Lower lobe of right lung (tissue), 2 donors: ENCODE results near the gene STK33. TPM values are rescaled to one million over a fixed set of nuclear protein-coding genes. Genes with fewer than 3 reads are reported as not detected.

Source experiments
- ATAC-seq, 2 donors: fragments of 200-7000 bp; cut with Tn5 transposase; one replicate each; pipeline ENCODE4 v1.9.1; 2020 to 2022; ENCODE audit warnings: mild to moderate bottlenecking in 2 of 2, moderate library complexity in 2 of 2
- DNase-seq: peaks from one replicate; pipeline ENCODE4 v3.0.0-alpha.2; 2020
- H3K27ac ChIP-seq: fragments of 200-600 bp; one replicate; pipeline ENCODE4 v1.8.0; 2022
- H3K27me3 ChIP-seq: fragments of 200-600 bp; one replicate; pipeline ENCODE4 v1.8.0; 2022; ENCODE audit warnings: low read depth
- H3K36me3 ChIP-seq: fragments of 200-600 bp; one replicate; pipeline ENCODE4 v1.8.0; 2022; ENCODE audit warnings: mild to moderate bottlenecking
- H3K4me1 ChIP-seq: fragments of 200-600 bp; one replicate; pipeline ENCODE4 v1.8.0; 2022
- H3K4me3 ChIP-seq: fragments of 200-600 bp; one replicate; pipeline ENCODE4 v1.8.0; 2022; ENCODE audit warnings: mild to moderate bottlenecking
- H3K9me3 ChIP-seq: fragments of 200-600 bp; one replicate; pipeline ENCODE4 v1.8.0; 2022
- intact Hi-C: fragments of 100-400 bp; cut with DNase I; formaldehyde crosslinking; loops from one replicate; pipeline ENCODE4 v1.11.0; 2022
- total RNA-seq: library from RNA; stranded (reverse); fragmentation: NEBNext Ultra II Directional; extraction: Animal tissue kit (Norgen Biotek cat#: 25700); gene quantifications from one replicate; pipeline ENCODE4 v1.2.1, GENCODE V29; 2021
- TF ChIP-seq, protein P1 (sequence below): fragments of 200-600 bp; IDR thresholded peaks from one replicate; pipeline ENCODE4 v1.8.0; 2022; ENCODE audit warnings: antibody characterized with exemption, mild to moderate bottlenecking
- donor health status: DM: no; HTN: yes; CAD: no; lungs with severe emphysema.

Gene STK33
- total RNA-seq, 1 donor from 2014 or later, result 17.3 TPM

DNA sequence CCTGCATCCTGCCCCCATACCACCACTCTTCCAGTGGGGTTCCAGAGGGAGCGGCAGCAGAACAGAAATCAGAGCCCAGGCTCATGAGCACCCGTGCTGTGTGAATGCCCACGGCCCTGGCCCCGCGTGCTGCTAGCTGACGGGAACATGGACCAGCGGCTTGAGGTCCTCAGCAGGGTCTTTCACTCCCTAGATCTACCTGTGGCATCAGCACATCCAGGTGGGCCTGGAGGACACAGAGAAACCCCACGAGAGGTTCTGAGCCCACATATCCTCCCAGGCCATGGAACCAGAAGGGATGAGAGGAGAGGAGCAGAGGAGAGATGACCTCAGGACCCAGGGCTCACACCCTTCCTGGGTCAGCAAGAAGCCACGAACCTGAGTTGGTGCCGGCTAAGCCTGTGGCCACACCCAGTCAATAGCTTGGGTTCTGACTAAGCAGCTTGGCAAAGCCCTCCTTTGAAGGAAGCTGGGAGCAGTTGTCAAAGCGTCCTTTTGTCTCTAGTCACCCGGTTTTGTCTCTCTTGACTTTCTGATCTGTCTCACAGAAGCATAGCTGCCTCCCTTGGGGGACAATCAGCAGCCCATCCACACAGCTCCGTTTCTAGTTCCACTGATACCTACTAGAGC is 241.0 kb downstream of the STK33 start:
- DNase-seq (no peak), ATAC-seq (no peak)
- no peaks in the 10 kb centered on the region for H3K36me3 ChIP-seq
- intact Hi-C loops, result no loop called here
- H3K27me3 ChIP-seq, result peaks cover 13% of the 10 kb centered on the region
- H3K4me3 ChIP-seq, result no peak overlapping the region
- TF ChIP-seq, protein P1, sequence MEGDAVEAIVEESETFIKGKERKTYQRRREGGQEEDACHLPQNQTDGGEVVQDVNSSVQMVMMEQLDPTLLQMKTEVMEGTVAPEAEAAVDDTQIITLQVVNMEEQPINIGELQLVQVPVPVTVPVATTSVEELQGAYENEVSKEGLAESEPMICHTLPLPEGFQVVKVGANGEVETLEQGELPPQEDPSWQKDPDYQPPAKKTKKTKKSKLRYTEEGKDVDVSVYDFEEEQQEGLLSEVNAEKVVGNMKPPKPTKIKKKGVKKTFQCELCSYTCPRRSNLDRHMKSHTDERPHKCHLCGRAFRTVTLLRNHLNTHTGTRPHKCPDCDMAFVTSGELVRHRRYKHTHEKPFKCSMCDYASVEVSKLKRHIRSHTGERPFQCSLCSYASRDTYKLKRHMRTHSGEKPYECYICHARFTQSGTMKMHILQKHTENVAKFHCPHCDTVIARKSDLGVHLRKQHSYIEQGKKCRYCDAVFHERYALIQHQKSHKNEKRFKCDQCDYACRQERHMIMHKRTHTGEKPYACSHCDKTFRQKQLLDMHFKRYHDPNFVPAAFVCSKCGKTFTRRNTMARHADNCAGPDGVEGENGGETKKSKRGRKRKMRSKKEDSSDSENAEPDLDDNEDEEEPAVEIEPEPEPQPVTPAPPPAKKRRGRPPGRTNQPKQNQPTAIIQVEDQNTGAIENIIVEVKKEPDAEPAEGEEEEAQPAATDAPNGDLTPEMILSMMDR, result no peak
- H3K27ac ChIP-seq, result no peak overlapping the region
- H3K4me1 ChIP-seq, result peaks cover 5% of the 10 kb centered on the region
- no peaks in the 10 kb centered on the region for H3K9me3 ChIP-seq

DNA sequence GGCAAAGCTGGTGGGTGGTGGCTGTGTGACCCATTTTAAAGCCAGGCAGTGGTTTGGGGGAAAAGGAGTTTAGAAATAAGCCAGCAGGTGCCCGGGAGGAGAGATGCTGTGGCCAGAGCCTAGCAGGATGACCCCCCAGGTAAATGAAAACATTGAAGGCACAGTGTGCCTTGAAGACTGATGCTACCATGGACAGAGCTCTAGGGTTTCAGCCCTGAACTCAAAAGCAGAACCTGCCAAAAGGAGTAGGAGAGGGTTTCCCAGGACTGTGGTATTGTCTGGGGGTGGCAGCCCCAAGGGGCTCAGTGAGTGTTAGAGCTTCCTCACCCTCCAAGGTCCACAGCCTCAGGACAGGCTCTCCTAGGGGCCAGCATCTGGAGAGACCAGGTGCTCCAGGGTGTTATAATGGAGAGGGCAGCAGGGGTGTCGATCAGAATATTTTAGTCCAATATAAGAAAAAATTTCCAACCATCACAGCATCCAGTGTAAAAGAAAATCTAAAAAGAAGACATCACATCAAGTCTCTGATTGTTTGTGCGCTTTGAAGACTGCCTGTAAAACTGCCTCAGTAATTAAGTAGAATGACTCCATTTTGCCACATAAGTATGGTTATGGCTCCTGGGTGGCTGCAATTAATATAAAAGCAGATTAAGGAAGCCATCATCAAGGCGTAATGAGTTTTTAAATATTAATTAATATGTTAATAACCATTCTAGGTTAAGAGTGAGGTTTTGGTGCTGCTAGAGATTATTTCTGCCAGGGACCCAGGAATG is 241.7 kb downstream of the STK33 start:
- no peak for ATAC-seq
- Histone ChIP-seq H3K4me1 (peaks cover 2% of the 10 kb centered on the region), H3K27ac (no peak overlapping the region), H3K27me3 (peaks cover 13% of the 10 kb centered on the region), H3K9me3 (no peaks in the 10 kb centered on the region), H3K36me3 (no peaks in the 10 kb centered on the region), H3K4me3 (no peak overlapping the region)
- intact Hi-C loops, result no loop called here
- TF ChIP-seq, protein P1, result no peak
- DNase-seq, result no peak

DNA sequence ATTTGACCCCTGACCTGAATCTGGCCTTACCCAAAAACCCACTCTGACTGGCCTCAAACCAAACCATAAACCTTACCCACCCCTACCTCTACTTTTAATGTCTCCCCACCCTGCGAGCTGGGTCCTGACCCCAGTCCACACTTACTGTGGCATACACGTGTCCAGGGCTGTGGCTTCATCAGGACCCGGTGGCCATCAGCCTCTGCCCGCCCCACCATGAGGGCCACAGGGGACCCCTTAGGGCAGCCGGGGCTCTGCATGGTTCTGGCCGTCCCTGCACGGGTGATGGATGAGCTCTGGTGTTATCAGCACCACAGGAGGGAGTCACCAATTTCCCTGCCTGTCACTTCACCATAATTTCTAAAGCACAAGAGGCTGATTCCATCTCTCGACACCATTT is 242.8 kb downstream of the STK33 start:
- DNase-seq (no peak), ATAC-seq (no peak)
- H3K9me3 ChIP-seq, result no peaks in the 10 kb centered on the region
- no peak overlapping the region for H3K27ac ChIP-seq
- intact Hi-C loops, result no loop called here
- no peaks in the 10 kb centered on the region for H3K36me3 ChIP-seq
- no peaks in the 10 kb centered on the region for H3K4me1 ChIP-seq
- TF ChIP-seq, protein P1, result no peak
- no peak overlapping the region for H3K4me3 ChIP-seq
- peaks cover 9% of the 10 kb centered on the region for H3K27me3 ChIP-seq

DNA sequence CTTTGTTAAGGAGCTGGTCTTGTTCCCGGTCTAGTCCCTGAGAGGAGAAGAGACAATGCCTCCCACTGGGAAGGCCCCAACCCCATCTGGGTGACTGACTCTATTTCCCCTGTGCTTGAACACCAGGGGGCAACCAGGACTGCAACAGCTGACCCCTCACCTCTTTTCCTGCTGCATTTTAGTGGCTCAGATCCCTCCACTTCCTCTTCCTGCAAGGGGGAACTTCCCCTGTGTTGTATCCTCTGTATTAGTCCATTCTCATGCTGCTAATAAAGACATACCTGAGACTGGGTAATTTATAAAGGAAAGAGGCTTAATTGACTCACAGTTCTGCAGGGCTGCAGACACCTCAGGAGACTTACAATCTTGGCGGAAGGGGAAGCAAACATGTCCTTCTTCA is 246.1 kb downstream of the STK33 start:
- Histone ChIP-seq H3K27ac (no peak overlapping the region), H3K27me3 (no peaks in the 10 kb centered on the region), H3K9me3 (no peaks in the 10 kb centered on the region), H3K4me3 (no peak overlapping the region), H3K4me1 (no peaks in the 10 kb centered on the region), H3K36me3 (no peaks in the 10 kb centered on the region)
- TF ChIP-seq, protein P1, result no peak
- no peak for DNase-seq
- intact Hi-C loops, result no loop called here
- no peak for ATAC-seq

DNA sequence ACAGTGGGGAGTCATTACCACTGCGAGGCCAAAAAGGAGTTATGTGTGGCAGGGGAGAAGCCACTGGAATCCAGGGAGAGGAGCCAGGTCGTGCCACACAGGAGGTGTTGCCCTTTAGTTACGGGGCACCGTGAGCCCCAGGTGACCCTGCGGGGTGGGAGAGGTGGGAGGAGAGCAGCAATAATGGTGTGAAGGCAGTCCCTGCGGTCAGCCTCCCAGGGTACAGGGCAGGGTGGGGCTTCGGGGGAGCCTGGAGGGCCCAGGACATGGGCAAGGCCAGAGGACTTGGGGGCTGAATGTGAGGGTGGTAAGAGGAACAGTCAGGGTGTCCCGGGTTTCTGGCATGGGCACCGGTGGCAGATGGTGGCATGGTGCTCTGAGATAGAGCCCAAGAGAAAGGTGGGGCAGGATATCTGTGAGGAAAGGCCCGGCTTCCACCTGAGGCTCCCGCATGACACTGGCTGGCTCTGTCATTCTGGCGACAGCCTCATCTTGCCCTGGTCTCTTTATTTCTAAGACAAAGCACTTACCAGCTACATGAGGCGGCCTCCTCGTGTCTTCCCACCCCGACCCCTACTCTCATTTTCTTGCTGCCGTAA is 247.8 kb downstream of the STK33 start:
- TF ChIP-seq, protein P1, result no peak
- Histone ChIP-seq H3K27ac (no peak overlapping the region), H3K4me3 (no peak overlapping the region), H3K9me3 (no peaks in the 10 kb centered on the region), H3K4me1 (no peaks in the 10 kb centered on the region), H3K27me3 (no peaks in the 10 kb centered on the region), H3K36me3 (no peaks in the 10 kb centered on the region)
- DNase-seq, result no peak
- ATAC-seq, result no peak
- intact Hi-C loops, result no loop called here
